GM19043 (cell line): ENCODE results near the gene WFS1.

Experiments
- ATAC-seq: cut with Tn5 transposase; IDR thresholded peaks from one replicate; pipeline ENCODE4 v1.9.1; 2021; ENCODE audit warnings: low read depth; ENCODE audit not compliant: unreplicated experiment

Gene WFS1

GRCh38 chr4:6351246-6352000, 81.8 kb downstream of the WFS1 start:
- no peak for ATAC-seq

GRCh38 chr4:6352031-6352692, 82.5 kb downstream of the WFS1 start:
- no peak for ATAC-seq
